ENCODE measurements around the gene PPP1R3C. TPM values are rescaled to one million over a fixed set of nuclear protein-coding genes. Genes with fewer than 3 reads are reported as not detected.

The PPP1R3C gene
- total and polyA plus RNA-seq, 4 donors: 2.2 to 88.4 (median 11.8) TPM

DNA sequence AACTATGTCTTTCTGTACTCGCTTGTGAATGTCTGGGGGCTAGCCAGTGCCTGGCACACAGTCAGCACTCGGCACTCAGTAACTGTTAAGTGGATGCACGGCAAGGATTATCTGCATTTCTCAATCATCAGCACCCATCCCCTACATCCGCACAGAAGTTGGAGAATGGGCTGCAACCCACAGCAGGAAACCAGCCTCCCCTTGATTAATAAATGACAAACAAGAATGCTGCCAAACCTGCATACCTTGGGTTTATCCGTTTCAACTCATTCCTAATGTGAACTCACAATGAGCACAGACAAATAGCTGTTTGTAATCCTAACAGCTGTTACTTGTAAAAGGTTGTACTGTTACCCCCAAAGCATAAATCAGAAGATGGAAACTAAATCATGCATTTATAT, 28.9 kb downstream of the PPP1R3C start:
- no peaks in the 10 kb centered on the region for H3K27me3 ChIP-seq (ENCODE audit: control insufficient read depth in 3 of 3, insufficient read depth in 3 of 3, low read length in 2 of 3)
- DNase-seq (peak in 2 of 3 donors; percentile 34 to 75), ATAC-seq (ENCODE audit: insufficient read depth, low FRiP score) (no peak)
- TF ChIP-seq, protein P1, sequence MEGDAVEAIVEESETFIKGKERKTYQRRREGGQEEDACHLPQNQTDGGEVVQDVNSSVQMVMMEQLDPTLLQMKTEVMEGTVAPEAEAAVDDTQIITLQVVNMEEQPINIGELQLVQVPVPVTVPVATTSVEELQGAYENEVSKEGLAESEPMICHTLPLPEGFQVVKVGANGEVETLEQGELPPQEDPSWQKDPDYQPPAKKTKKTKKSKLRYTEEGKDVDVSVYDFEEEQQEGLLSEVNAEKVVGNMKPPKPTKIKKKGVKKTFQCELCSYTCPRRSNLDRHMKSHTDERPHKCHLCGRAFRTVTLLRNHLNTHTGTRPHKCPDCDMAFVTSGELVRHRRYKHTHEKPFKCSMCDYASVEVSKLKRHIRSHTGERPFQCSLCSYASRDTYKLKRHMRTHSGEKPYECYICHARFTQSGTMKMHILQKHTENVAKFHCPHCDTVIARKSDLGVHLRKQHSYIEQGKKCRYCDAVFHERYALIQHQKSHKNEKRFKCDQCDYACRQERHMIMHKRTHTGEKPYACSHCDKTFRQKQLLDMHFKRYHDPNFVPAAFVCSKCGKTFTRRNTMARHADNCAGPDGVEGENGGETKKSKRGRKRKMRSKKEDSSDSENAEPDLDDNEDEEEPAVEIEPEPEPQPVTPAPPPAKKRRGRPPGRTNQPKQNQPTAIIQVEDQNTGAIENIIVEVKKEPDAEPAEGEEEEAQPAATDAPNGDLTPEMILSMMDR (IDR thresholded peaks at IDR 0.05; ENCODE audit: control extremely low read depth, extremely low read depth): no peak
- no peaks in the 10 kb centered on the region for H3K9me3 ChIP-seq (ENCODE audit: control insufficient read depth in 4 of 4, insufficient read depth in 3 of 4, low read length in 3 of 4)
- H3K27ac ChIP-seq (ENCODE audit: low read depth in 1 of 2, low read length in 1 of 2): peak overlapping the region in 1 of 2 donors; percentile 24
- H3K4me3 ChIP-seq: no peak overlapping the region
- no peak overlapping the region for H3K9ac ChIP-seq (ENCODE audit: insufficient read depth in 1 of 2, low read length in 2 of 2)
- peaks cover 2 to 42% (median 27%) of the 10 kb centered on the region in 5 donors for H3K4me1 ChIP-seq (ENCODE audit: control insufficient read depth in 5 of 5, insufficient read depth in 5 of 5, low read length in 5 of 5)
- H3K36me3 ChIP-seq (ENCODE audit: control insufficient read depth in 4 of 4, insufficient read depth in 4 of 4, low read length in 4 of 4): no peaks in the 10 kb centered on the region
- WGBS, 2 donors: 50 to 68% methylated on average over 5 of the region's 5 CpGs

DNA sequence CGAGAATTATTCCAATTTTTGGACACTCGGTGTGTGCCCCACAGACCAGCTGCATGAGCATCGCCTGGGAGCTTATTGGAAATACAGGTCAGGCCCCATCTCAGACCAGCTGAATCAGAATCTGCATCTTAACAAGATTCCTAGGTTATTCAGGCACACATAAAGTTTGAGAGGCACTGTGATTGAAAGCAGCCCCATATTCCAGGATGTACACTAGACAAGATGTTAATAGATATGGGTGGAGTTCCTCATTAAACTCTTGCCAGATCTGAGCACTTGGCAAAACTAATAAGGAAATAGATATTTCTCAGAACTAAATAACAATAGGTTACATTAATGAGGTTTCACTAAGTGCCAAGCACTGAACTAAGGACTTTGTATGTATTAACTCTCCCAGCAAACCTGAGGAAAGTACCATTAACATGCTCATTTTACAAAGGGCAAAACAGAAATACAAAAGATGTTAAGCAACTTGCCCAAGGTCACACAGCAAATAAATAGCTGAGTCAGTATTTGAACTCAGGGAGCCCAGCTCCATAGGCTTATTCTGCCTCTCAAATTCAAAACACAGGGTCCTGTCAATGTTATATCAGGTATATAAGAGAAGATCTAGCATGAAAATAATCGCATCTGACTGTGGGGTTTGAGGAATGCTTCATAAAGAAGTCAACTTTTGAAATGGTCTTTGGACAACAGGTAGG, 29.9 kb downstream of the PPP1R3C start:
- no peaks in the 10 kb centered on the region for H3K9me3 ChIP-seq (ENCODE audit: control insufficient read depth in 4 of 4, insufficient read depth in 3 of 4, low read length in 3 of 4)
- H3K27me3 ChIP-seq (ENCODE audit: control insufficient read depth in 3 of 3, insufficient read depth in 3 of 3, low read length in 2 of 3): no peaks in the 10 kb centered on the region
- H3K27ac ChIP-seq (ENCODE audit: low read depth in 1 of 2, low read length in 1 of 2): no peak overlapping the region
- TF ChIP-seq, protein P1 (IDR thresholded peaks at IDR 0.05; ENCODE audit: control extremely low read depth, extremely low read depth): no peak
- 88 to 91% methylated on average over 4 of the region's 4 CpGs for WGBS, 2 donors
- H3K4me3 ChIP-seq: no peak overlapping the region
- ATAC-seq (ENCODE audit: insufficient read depth, low FRiP score) (no peak), DNase-seq (no peak)
- H3K9ac ChIP-seq (ENCODE audit: insufficient read depth in 1 of 2, low read length in 2 of 2): no peak overlapping the region
- no peaks in the 10 kb centered on the region for H3K36me3 ChIP-seq (ENCODE audit: control insufficient read depth in 4 of 4, insufficient read depth in 4 of 4, low read length in 4 of 4)
- peaks cover 2 to 39% (median 23%) of the 10 kb centered on the region in 5 donors for H3K4me1 ChIP-seq (ENCODE audit: control insufficient read depth in 5 of 5, insufficient read depth in 5 of 5, low read length in 5 of 5)

DNA sequence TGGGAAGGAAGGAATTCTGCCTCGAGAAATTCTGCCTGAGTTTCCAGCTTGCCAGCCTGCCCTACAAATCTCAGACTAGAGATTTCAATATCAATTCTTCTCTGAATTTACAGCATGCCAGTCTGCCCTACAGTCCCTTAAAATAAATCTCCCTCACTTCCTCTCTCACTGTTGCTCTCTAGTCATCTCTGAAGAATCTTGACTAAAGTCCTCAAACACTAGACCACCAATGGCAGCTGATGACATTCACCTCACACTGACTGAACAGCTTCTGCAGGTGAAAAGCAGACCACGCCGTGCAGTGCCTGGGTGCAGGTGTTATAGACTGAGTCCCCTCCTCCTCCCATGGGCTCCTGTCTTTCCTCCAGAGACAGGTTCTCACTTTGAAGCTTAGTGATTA, 30.4 kb downstream of the PPP1R3C start:
- Histone ChIP-seq H3K4me1 (ENCODE audit: control insufficient read depth in 5 of 5, insufficient read depth in 5 of 5, low read length in 5 of 5) (peaks cover 2 to 39% (median 20%) of the 10 kb centered on the region in 5 donors), H3K9ac (ENCODE audit: insufficient read depth in 1 of 2, low read length in 2 of 2) (no peak overlapping the region), H3K9me3 (ENCODE audit: control insufficient read depth in 4 of 4, insufficient read depth in 3 of 4, low read length in 3 of 4) (no peaks in the 10 kb centered on the region), H3K4me3 (no peak overlapping the region), H3K27ac (ENCODE audit: low read depth in 1 of 2, low read length in 1 of 2) (no peak overlapping the region), H3K36me3 (ENCODE audit: control insufficient read depth in 4 of 4, insufficient read depth in 4 of 4, low read length in 4 of 4) (no peaks in the 10 kb centered on the region), H3K27me3 (ENCODE audit: control insufficient read depth in 3 of 3, insufficient read depth in 3 of 3, low read length in 2 of 3) (no peaks in the 10 kb centered on the region)
- WGBS, 2 donors: 84 to 85% methylated on average over 3 of the region's 3 CpGs
- DNase-seq (no peak), ATAC-seq (ENCODE audit: insufficient read depth, low FRiP score) (no peak)
- TF ChIP-seq, protein P1 (IDR thresholded peaks at IDR 0.05; ENCODE audit: control extremely low read depth, extremely low read depth): no peak

Data from lung (tissue), 12 donors.